ENCODE measurements around the gene CCNA1.

CCNA1 gene

DNA sequence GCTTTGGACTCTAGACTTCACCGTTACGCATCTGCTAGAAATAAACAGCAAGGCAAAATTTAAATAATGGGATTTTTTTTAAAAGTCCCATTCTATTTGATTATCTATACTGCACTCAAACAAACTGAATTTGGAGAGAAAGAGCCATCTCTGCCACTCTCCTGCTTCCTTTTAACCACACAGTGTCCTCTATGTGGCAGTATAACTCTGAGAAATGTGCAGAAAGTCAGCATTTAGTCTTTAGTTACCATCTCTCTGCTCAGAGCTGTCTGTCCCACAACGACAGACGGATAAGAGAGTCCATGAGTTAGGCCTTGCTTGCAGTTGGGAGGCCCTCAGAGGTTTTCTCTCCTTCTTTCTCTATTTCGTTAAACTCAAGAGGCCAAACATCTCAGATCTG, 21.2 kb downstream of the CCNA1 start:
- no peak for DNase-seq (ENCODE audit: low read depth in 1 of 2, low spot score in 1 of 2)

- no peak for DNase-seq (ENCODE audit: low read depth in 1 of 2, low spot score in 1 of 2)
Measured at GRCh38 chr13:36454121-36454520, 21.8 kb downstream of the CCNA1 start.

- no peak for DNase-seq (ENCODE audit: low read depth in 1 of 2, low spot score in 1 of 2)
Measured at GRCh38 chr13:36454987-36455386, 22.7 kb downstream of the CCNA1 start.

DNA sequence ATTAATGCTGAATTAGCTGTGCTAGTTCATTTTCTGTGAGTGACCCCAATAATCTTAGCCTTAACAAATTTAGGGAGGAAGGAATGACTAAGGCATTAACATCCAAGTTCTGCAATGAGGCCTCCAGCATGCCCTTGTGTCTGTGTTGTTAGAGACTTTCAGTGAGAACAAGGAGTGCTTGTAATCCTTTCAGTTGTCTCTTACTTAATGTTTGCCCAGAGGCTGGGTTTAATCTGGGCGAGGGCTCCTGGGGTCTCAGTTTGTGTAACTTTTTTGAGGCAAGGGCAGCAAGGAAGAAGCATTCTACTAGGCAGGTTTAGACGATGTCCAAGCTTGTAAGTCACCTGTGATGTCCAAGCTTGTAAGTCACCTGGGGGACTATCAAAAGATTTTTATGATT, 24.3 kb downstream of the CCNA1 start:
- DNase-seq (ENCODE audit: low read depth in 1 of 2, low spot score in 1 of 2), result no peak

DNA sequence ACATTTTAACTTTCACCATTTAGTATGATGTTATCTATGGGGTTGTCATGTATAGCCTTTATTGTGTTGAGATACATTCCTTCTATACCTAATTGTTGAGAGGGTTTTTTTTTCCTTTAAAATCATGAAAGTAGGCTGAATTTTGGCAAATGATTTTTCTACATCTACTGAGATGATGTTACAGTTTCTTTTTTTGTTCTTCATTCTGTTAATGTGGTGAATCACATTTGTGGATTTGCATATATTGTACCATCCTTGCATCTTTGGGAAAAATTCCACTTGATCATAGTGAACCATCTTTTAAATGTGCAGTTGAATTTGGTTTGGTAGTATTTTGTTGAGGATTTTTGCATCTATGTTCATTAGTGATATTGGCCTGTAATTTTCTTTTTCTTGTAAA, 29.2 kb downstream of the CCNA1 start:
- DNase-seq (ENCODE audit: low read depth in 1 of 2, low spot score in 1 of 2), result no peak

DNA sequence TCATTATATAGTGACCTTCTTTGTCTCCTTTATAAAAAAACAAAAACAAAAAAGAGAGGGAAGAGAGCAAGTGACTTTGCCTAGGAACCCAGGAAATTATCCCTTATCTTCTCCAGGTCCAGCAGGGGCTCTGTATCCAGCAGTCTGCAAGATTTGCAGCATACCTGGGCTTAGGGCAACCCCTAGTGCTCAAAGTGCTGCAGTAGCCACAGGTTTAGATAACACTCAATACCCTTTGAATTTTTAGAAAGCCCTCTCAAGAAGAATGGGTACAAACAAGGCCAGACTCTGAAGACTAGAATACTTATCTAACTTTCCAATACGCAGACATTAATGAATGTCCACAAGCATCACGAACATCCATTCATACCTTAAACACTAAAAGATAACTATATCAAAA, 43.2 kb downstream of the CCNA1 start:
- no peak for DNase-seq (ENCODE audit: low read depth in 1 of 2, low spot score in 1 of 2)

GRCh38 chr13:36476661-36477060, 44.4 kb downstream of the CCNA1 start:
- no peak for DNase-seq (ENCODE audit: low read depth in 1 of 2, low spot score in 1 of 2)

DNA sequence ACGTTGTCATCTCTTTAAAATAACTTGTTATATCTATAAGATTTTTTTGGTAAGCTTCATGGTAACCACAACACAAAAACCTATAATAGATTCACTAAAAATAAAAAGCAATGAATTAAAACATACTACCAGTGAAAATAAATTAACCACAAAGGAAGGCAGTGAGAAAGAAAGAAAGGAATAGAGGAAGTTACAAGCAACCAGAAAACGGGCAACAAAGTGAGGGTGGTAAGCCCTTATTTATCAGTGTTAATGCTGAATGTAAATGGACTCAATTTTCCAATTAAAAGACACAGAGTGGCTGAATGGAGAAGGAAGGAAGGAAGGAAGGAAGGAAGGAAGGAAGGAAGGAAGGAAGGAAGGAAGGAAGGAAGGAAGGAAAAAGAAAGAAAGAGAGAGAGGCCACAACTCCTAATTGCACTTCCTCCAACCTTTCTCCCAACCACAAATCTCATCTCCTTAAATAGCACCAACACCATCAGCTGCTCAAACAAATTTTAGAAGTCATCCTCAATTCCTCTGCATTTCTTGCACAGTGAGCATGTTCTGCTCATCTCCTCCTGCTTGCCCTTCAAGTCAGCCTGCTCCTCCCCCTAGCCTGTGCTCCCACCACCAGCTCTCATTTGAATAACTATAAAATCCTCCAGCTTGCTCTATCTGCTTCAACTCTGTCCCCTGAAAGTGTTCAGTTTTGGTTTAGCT, 48.6 kb downstream of the CCNA1 start:
- DNase-seq (ENCODE audit: low read depth in 1 of 2, low spot score in 1 of 2), result no peak

DNA sequence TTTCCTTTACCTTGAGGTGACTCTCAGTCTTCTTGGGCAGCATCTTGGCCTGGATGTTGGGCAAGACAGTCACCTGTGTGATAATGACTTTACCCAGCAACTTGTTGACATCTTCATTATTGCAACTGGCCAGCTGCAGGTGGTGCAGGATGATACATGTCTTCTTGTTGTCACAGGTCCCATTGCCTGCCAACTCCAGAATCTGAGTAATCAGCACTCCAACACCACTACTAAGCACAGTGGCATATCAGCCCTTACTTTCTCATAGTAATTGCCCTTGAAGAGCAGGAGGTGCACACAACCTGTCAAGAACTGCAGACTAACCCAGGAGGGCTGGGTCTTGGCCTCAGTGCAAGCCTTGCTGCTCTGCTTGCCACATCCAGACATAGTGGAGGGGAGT, 57.8 kb downstream of the CCNA1 start:
- DNase-seq (ENCODE audit: low read depth in 1 of 2, low spot score in 1 of 2), result no peak

Measured in stimulated activated CD4-positive, alpha-beta T cell treated with anti-CD3 and anti-CD28 coated beads, Interleukin-15, amount 100 ng/mL, for 1 hour (primary cell).